A673 (cell line): ENCODE data around the gene ARHGAP15. TPM values are rescaled to one million over a fixed set of nuclear protein-coding genes. Genes with fewer than 3 reads are reported as not detected.

Experiments used
- BruUV-seq: library from RNA; stranded (reverse); fragments of 400-500 nt; replicated peaks from 2 replicates; lab custom pipeline; 2021; lab: Mats Ljungman, UMichigan
- CTCF ChIA-PET: fragments of 300-600 bp; sonication (Branson Sonifier 250); formaldehyde crosslinking; loops from one replicate; lab custom pipeline; 2022; ENCODE audit warnings: antibody characterized with exemption; lab: Charles Lee
- POLR2A ChIA-PET: fragments of 300-600 bp; sonication (Branson Sonifier 250); formaldehyde crosslinking; loops from one replicate; lab custom pipeline; 2022; ENCODE audit warnings: antibody characterized with exemption; ENCODE audit not compliant: low non-redundant PET; lab: Charles Lee
- DNase-seq: peaks from one replicate; pipeline ENCODE4 v3.0.0-alpha.2; 2015; ENCODE audit warnings: low spot score
- H3K27ac ChIP-seq: fragments of 200-600 bp; sonication (generic); 2 replicates; pipeline ENCODE4 v1.5.1; 2016; ENCODE audit warnings: mixed run types, low read depth, mild to moderate bottlenecking, mixed read lengths, antibody characterized with exemption, low read length; ENCODE audit not compliant: poor library complexity, severe bottlenecking
- H3K27me3 ChIP-seq: fragments of 200-600 bp; sonication (generic); replicated peaks from 2 replicates; pipeline ENCODE4 v1.6.1; 2017; ENCODE audit warnings: mixed run types, low read depth, mild to moderate bottlenecking, mixed read lengths, antibody characterized with exemption, low read length; ENCODE audit not compliant: insufficient read depth, poor library complexity
- H3K36me3 ChIP-seq: fragments of 200-600 bp; sonication (generic); 2 replicates; pipeline ENCODE4 v1.6.1; 2016; ENCODE audit warnings: mixed run types, mild to moderate bottlenecking, mixed read lengths, antibody characterized with exemption, low read length; ENCODE audit not compliant: insufficient read depth, poor library complexity, severe bottlenecking
- H3K4me1 ChIP-seq: fragments of 200-600 bp; sonication (generic); 2 replicates; pipeline ENCODE4 v1.6.1; 2017; ENCODE audit warnings: mixed run types, mild to moderate bottlenecking, mixed read lengths, antibody characterized with exemption, low read length; ENCODE audit not compliant: insufficient read depth, poor library complexity, severe bottlenecking
- H3K4me3 ChIP-seq: fragments of 200-600 bp; sonication (generic); 2 replicates; pipeline ENCODE4 v1.5.1; 2016; ENCODE audit warnings: low read depth, mixed run types, mild to moderate bottlenecking, mixed read lengths, low read length; ENCODE audit not compliant: poor library complexity, severe bottlenecking
- H3K9me3 ChIP-seq: fragments of 200-600 bp; sonication (generic); 2 replicates; pipeline ENCODE4 v1.6.1; 2016; ENCODE audit warnings: mixed run types, low read depth, mild to moderate bottlenecking, mixed read lengths, antibody characterized with exemption, low read length; ENCODE audit not compliant: poor library complexity, severe bottlenecking
- CTCF ChIP-seq: fragments of 300-800, 200-600 bp; sonication (generic); conservative IDR thresholded peaks from 2 replicates; pipeline ENCODE4 v1.5.1; 2017; ENCODE audit warnings: low read depth, mild to moderate bottlenecking, antibody characterized with exemption, low read length, moderate library complexity, mixed read lengths
- EZH2 ChIP-seq: fragments of 200-600 bp; sonication (generic); IDR thresholded peaks from 2 replicates; pipeline ENCODE4 v1.6.1; 2017; ENCODE audit warnings: borderline replicate concordance, low read depth, mild to moderate bottlenecking, mixed read lengths, antibody characterized with exemption, low read length; ENCODE audit not compliant: poor library complexity, severe bottlenecking
- intact Hi-C: fragments of 100-400 bp; cut with micrococcal nuclease; formaldehyde crosslinking; loops from one replicate; pipeline ENCODE4 v1.10.0; 2022; ENCODE audit not compliant: unreplicated experiment
- total RNA-seq: library from RNA; stranded (reverse); gene quantifications from 2 replicates; pipeline ENCODE4 v1.2.3, GENCODE V29; 2021

ARHGAP15 gene
- total RNA-seq, 1 experiment from 2014 or later: not detected

GRCh38 chr2:143290221-143290620 lies 161.0 kb downstream of the ARHGAP15 start:
- no peak for DNase-seq
- intact Hi-C loops: no loop called here
- Histone ChIP-seq H3K4me1 (peaks cover 18% of the 10 kb centered on the region), H3K27me3 (no peaks in the 10 kb centered on the region), H3K9me3 (no peaks in the 10 kb centered on the region), H3K4me3 (no peak overlapping the region), H3K36me3 (no peaks in the 10 kb centered on the region), H3K27ac (no peak overlapping the region)
- TF ChIP-seq EZH2: no peak
- no peak for TF ChIP-seq CTCF
- ChIA-PET CTCF (interaction anchor here (0.7 kb wide), 1 partner anchor 14 kb away, joined by 3 read pairs; no protein-coding TSS in a partner anchor), POLR2A (no interaction called here)
- BruUV-seq: no TSS peak

GRCh38 chr2:143294068-143294467 lies 164.8 kb downstream of the ARHGAP15 start:
- Histone ChIP-seq H3K27ac (no peak overlapping the region), H3K36me3 (no peaks in the 10 kb centered on the region), H3K4me3 (no peak overlapping the region), H3K27me3 (no peaks in the 10 kb centered on the region), H3K4me1 (no peaks in the 10 kb centered on the region), H3K9me3 (no peaks in the 10 kb centered on the region)
- POLR2A ChIA-PET: no interaction called here
- no TSS peak for BruUV-seq
- intact Hi-C loops: no loop called here
- no peak for DNase-seq
- TF ChIP-seq EZH2: no peak
- TF ChIP-seq CTCF: no peak
- CTCF ChIA-PET: no interaction called here

GRCh38 chr2:143296089-143296488 lies 166.9 kb downstream of the ARHGAP15 start:
- no peaks in the 10 kb centered on the region for H3K36me3 ChIP-seq
- intact Hi-C loops: no loop called here
- H3K27me3 ChIP-seq: no peaks in the 10 kb centered on the region
- H3K4me1 ChIP-seq: no peaks in the 10 kb centered on the region
- H3K9me3 ChIP-seq: no peaks in the 10 kb centered on the region
- TF ChIP-seq EZH2: no peak
- no peak for TF ChIP-seq CTCF
- no TSS peak for BruUV-seq
- CTCF ChIA-PET: no interaction called here
- H3K27ac ChIP-seq: no peak overlapping the region
- no peak overlapping the region for H3K4me3 ChIP-seq
- POLR2A ChIA-PET: no interaction called here
- no peak for DNase-seq
